GM12864 (cell line): ENCODE results near the gene IPO9.
"Not testable (repeated sequence)": the region's sequence is repeated elsewhere in the genome, so short reads cannot be mapped to it uniquely, and the experiment has no call there.

ENCODE experiments used
- DNase-seq: peaks from one replicate; pipeline ENCODE4 v3.0.0-alpha.2; 2011; ENCODE audit warnings: low read depth
- H3K4me3 ChIP-seq: 2 replicates; pipeline ENCODE4 v1.5.1; 2011; ENCODE audit warnings: mild to moderate bottlenecking, low read depth, low read length, control low read depth
- CTCF ChIP-seq: IDR thresholded peaks from 2 replicates; pipeline ENCODE4 v1.5.1; 2011; ENCODE audit warnings: low read depth, mild to moderate bottlenecking, moderate library complexity, low read length, control low read depth, inconsistent platforms; ENCODE audit errors: missing control alignments

Gene IPO9

GRCh38 chr1:201895913-201896807 lies 67.2 kb downstream of the IPO9 start:
- TF ChIP-seq CTCF: peak; percentile 95
- peak; percentile 57 for DNase-seq
- H3K4me3 ChIP-seq: no peak overlapping the region

GRCh38 chr1:201896951-201897391 lies 68.0 kb downstream of the IPO9 start:
- no peak overlapping the region for H3K4me3 ChIP-seq
- no peak for DNase-seq
- no peak for TF ChIP-seq CTCF

- no peak for DNase-seq
- H3K4me3 ChIP-seq: no peak overlapping the region
- no peak for TF ChIP-seq CTCF
Measured at GRCh38 chr1:201898240-201898894, 69.4 kb downstream of the IPO9 start.

GRCh38 chr1:201898992-201899391 lies 70.0 kb downstream of the IPO9 start:
- no peak for TF ChIP-seq CTCF
- H3K4me3 ChIP-seq: no peak overlapping the region
- no peak for DNase-seq

- no peak for TF ChIP-seq CTCF
- DNase-seq: no peak
- no peak overlapping the region for H3K4me3 ChIP-seq
Measured at GRCh38 chr1:201899683-201900429, 70.9 kb downstream of the IPO9 start.

GRCh38 chr1:201900476-201900875 lies 71.5 kb downstream of the IPO9 start:
- no peak for TF ChIP-seq CTCF
- no peak for DNase-seq
- H3K4me3 ChIP-seq: no peak overlapping the region

GRCh38 chr1:201901036-201901435 lies 72.1 kb downstream of the IPO9 start:
- H3K4me3 ChIP-seq, DNase-seq: not testable (repeated sequence)
